Measurements from ENCODE around the gene PSG3. TPM values are rescaled to one million over a fixed set of nuclear protein-coding genes. Genes with fewer than 3 reads are reported as not detected.
A peak's percentile ranks its signal among the peaks of the same experiment; 100 is the strongest.
"Not testable (repeated sequence)": the region's sequence is repeated elsewhere in the genome, so short reads cannot be mapped to it uniquely, and the experiment has no call there.

The PSG3 gene
- total RNA-seq (2014; rRNA removed; shearing (Covaris generic)), result not detected in 2 replicates

- not testable (repeated sequence) for DNase-seq
Measured at GRCh38 chr19:42740381-42740780, at the start of gene PSG3. TSS of gene PSG3 (minus strand) at chr19:42740481. CDS start at chr19:42740384, 97 bp downstream.

GRCh38 chr19:42788766-42789165 lies 48.5 kb upstream of the PSG3 start:
- H3K27me3 ChIP-seq, result not testable (repeated sequence)

More at GRCh38 chr19:42740381-42740780, at the start of gene PSG3:
- not testable (repeated sequence) for H3K9me3 ChIP-seq (replicated peaks); H3K4me3 ChIP-seq; H3K27ac ChIP-seq; H3K27me3 ChIP-seq; H3K4me1 ChIP-seq; H3K36me3 ChIP-seq

GRCh38 chr19:42787766-42788165 lies 47.5 kb upstream of the PSG3 start:
- not testable (repeated sequence) for DNase-seq; H3K9me3 ChIP-seq (replicated peaks); H3K27ac ChIP-seq; H3K4me3 ChIP-seq; H3K4me1 ChIP-seq; H3K27me3 ChIP-seq; H3K36me3 ChIP-seq

More at GRCh38 chr19:42788766-42789165, 48.5 kb upstream of the PSG3 start:
- DNase-seq; H3K27ac ChIP-seq; H3K4me1 ChIP-seq; H3K4me3 ChIP-seq; H3K36me3 ChIP-seq; H3K9me3 ChIP-seq (replicated peaks): not testable (repeated sequence)

GRCh38 chr19:42776750-42777612 lies 36.7 kb upstream of the PSG3 start:
- H3K27me3 ChIP-seq; H3K27ac ChIP-seq; H3K9me3 ChIP-seq (replicated peaks); H3K36me3 ChIP-seq; H3K4me3 ChIP-seq; H3K4me1 ChIP-seq: not testable (repeated sequence)
- peak; percentile 51 to 64 for DNase-seq

DNA sequence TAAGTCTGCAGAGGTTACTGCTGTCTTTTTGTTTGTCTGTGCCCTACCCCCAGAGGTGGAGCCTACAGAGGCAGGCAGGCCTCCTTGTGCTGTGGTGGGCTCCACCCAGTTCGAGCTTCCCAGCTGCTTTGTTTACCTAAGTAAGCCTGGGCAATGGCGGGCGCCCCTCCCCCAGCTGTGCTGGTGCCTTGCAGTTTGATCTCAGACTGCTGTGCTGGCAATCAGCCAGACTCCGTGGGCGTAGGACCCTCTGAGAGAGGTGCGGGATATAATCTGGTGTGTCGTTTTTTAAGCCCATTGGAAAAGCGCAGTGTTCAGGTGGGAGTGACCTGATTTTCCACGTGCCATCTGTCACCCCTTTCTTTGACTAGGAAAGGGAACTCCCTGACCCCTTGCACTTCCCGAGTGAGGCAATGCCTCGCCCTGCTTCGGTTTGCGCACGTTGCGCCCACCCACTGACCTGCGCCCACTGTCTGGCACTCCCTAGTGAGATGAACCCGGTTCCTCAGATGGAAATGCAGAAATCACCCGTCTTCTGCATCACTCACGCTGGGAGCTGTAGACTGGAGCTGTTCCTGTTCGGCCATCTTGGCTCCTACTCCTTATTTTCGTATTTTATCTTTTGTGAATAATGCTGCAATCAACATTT lies 34.4 kb upstream of the PSG3 start:
- H3K36me3 ChIP-seq; H3K4me1 ChIP-seq; DNase-seq; H3K27me3 ChIP-seq; H3K4me3 ChIP-seq; H3K9me3 ChIP-seq (replicated peaks); H3K27ac ChIP-seq: not testable (repeated sequence)

GRCh38 chr19:42767319-42767718 lies 27.0 kb upstream of the PSG3 start:
- H3K4me1 ChIP-seq; DNase-seq; H3K27me3 ChIP-seq; H3K4me3 ChIP-seq; H3K9me3 ChIP-seq (replicated peaks); H3K27ac ChIP-seq; H3K36me3 ChIP-seq: not testable (repeated sequence)

- not testable (repeated sequence) for H3K36me3 ChIP-seq; H3K4me1 ChIP-seq; DNase-seq; H3K9me3 ChIP-seq (replicated peaks); H3K4me3 ChIP-seq; H3K27ac ChIP-seq; H3K27me3 ChIP-seq
Measured at GRCh38 chr19:42766871-42767270, 26.6 kb upstream of the PSG3 start.

DNA sequence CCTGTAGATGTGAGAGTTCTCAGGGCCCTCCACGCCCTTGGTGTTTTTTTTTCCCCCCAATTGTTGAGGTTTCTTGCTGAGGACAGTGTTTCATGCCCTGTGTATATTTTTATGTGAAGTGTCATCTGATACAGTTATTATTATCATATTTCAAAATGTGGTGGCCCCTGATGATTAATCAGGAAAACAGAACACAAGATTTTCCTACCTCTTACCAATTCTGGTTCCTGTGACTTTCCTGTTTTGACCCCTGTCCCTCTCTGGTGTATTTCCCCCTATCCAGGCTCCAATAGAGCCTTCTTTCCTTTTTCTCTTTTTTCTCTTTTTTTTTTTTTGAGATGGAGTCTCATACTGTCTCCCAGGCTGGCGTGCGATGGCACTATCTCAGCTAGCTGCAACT lies 24.6 kb upstream of the PSG3 start:
- no peak overlapping the region for H3K27ac ChIP-seq
- no peak for DNase-seq

GRCh38 chr19:42762789-42763188 lies 22.5 kb upstream of the PSG3 start:
- Histone ChIP-seq H3K27me3 (no peaks in the 10 kb centered on the region), H3K4me1 (no peaks in the 10 kb centered on the region), H3K9me3 (replicated peaks) (no peaks in the 10 kb centered on the region), H3K27ac (no peak overlapping the region), H3K36me3 (no peaks in the 10 kb centered on the region), H3K4me3 (no peak overlapping the region)
- DNase-seq, result no peak

More for the DNA sequence above, 24.6 kb upstream of the PSG3 start:
- no peaks in the 10 kb centered on the region for H3K9me3 ChIP-seq (replicated peaks)
- no peaks in the 10 kb centered on the region for H3K36me3 ChIP-seq
- no peaks in the 10 kb centered on the region for H3K4me1 ChIP-seq
- H3K27me3 ChIP-seq, result no peaks in the 10 kb centered on the region
- H3K4me3 ChIP-seq, result no peak overlapping the region

GRCh38 chr19:42761924-42762295 lies 21.6 kb upstream of the PSG3 start:
- H3K4me3 ChIP-seq; H3K4me1 ChIP-seq; H3K27ac ChIP-seq; H3K27me3 ChIP-seq; H3K36me3 ChIP-seq; H3K9me3 ChIP-seq (replicated peaks); DNase-seq: not testable (repeated sequence)

GRCh38 chr19:42760954-42761923 lies 21.0 kb upstream of the PSG3 start:
- DNase-seq; H3K9me3 ChIP-seq (replicated peaks); H3K27me3 ChIP-seq; H3K4me3 ChIP-seq; H3K27ac ChIP-seq; H3K4me1 ChIP-seq; H3K36me3 ChIP-seq: not testable (repeated sequence)

DNA sequence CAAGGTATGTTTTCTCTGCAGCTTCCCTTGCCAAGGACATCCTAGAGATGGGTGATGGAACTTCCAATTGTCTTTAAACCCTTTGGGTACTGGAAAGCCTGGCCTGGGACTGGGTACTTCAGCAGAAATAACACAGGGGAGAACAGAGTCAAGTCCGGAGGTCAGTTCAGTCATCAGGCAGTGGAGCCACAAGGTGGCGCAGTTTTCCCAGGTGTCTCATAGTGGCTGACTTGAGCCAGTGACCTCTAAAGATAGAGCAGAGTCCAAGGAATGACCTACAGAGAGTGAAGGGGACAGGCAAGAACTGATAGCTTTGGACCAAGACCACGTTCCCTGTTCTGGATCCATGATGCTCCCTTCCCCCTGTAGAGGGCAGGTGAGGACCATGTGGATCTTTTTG lies 18.4 kb upstream of the PSG3 start:
- H3K27me3 ChIP-seq; H3K9me3 ChIP-seq (replicated peaks); H3K27ac ChIP-seq; H3K4me3 ChIP-seq; H3K36me3 ChIP-seq; H3K4me1 ChIP-seq: not testable (repeated sequence)
- DNase-seq, result peak in 1 of 2 experiments; percentile 20

- DNase-seq; H3K4me3 ChIP-seq; H3K36me3 ChIP-seq; H3K27me3 ChIP-seq; H3K4me1 ChIP-seq; H3K9me3 ChIP-seq (replicated peaks); H3K27ac ChIP-seq: not testable (repeated sequence)
Measured at GRCh38 chr19:42752246-42752645, 12.0 kb upstream of the PSG3 start.

DNA sequence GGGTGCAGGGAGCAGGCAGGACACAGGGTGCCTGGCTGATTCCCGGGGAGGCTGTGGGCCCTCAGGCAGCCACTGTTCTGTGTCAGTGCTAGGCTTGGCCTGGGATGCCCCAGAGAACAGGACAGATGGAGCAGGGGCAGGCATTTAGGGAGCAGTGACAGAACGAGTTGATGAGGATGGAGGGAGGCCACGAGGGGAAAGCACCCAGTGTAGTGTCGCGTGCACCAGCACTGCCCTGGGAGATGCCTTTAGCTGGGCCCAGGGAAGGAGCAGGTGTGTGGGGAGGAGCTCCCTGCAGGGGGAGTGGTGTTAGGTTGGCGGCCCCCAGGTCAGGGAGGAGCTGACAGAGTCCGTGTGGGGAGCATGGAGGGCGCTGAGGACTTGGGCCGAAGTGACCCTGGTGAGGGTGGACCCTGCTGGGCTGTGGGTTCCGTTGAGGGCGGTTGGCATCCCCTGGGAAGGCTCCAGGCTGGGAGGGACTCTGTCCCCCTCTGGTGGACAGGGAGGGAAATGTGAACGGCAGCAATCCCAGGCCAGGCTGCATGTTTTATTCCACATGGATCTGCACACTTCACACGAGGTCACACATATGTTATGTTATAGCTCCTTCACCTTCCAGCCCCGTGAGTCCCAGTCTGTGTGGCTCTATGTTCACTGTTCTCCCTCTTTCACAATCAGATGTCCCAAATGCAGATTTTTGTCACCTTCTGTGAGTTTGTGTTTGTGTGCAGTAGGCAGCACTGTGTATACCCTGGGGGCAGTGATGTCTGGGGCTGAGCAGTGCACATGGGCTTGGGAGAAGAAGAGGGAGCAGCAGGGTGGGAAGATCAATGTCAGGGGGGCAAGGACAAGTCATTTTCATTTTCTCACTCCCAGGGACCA lies 1.7 kb upstream of the PSG3 start:
- H3K27ac ChIP-seq; H3K27me3 ChIP-seq; H3K36me3 ChIP-seq; H3K4me3 ChIP-seq; H3K4me1 ChIP-seq; H3K9me3 ChIP-seq (replicated peaks): not testable (repeated sequence)
- peak; percentile 15 to 19 for DNase-seq

Data from SJCRH30 (cell line).